ENCODE measurements around the gene TTC36.

DNA sequence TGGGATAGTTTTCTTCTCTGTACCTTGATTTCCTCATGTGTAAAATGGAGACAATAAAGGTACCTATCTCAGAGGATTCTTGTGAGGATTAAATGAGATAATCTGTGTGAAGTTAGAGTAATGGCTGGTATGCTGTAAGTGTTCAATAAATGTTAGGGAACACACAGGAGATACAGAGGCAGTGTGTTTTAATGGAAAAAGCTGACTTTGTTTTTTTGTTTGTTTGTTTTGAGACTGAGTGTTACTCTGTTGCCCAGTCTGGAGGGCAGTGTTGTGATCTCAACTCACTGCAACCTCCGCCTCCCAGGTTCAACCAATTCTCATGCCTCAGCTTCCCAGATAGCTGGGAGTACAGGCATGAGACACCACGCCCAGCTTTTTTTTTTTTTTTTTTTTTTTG, 42.4 kb downstream of the TTC36 start:
- TF ChIP-seq, protein P1, sequence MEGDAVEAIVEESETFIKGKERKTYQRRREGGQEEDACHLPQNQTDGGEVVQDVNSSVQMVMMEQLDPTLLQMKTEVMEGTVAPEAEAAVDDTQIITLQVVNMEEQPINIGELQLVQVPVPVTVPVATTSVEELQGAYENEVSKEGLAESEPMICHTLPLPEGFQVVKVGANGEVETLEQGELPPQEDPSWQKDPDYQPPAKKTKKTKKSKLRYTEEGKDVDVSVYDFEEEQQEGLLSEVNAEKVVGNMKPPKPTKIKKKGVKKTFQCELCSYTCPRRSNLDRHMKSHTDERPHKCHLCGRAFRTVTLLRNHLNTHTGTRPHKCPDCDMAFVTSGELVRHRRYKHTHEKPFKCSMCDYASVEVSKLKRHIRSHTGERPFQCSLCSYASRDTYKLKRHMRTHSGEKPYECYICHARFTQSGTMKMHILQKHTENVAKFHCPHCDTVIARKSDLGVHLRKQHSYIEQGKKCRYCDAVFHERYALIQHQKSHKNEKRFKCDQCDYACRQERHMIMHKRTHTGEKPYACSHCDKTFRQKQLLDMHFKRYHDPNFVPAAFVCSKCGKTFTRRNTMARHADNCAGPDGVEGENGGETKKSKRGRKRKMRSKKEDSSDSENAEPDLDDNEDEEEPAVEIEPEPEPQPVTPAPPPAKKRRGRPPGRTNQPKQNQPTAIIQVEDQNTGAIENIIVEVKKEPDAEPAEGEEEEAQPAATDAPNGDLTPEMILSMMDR (IDR thresholded peaks at IDR 0.05) = no peak
- TF ChIP-seq EZH2 (IDR thresholded peaks at IDR 0.05; ENCODE audit: borderline replicate concordance, insufficient read depth, low read depth, low read length, poor library complexity, severe bottlenecking) = no peak
